Activated B cell treated with CpG ODN at 0.5 μM for 24 hours (primary cell): ENCODE data around the gene PAK2. TPM values are rescaled to one million over a fixed set of nuclear protein-coding genes. Genes with fewer than 3 reads are reported as not detected.

Experiments used
- ATAC-seq: fragments of 200-7000 bp; cut with Tn5 transposase; one replicate; pipeline ENCODE4 v1.10.0; 2021; ENCODE audit warnings: low read depth, mild to moderate bottlenecking, moderate library complexity
- CTCF ChIA-PET: fragments of 350-600 bp; sonication (Branson Sonifier 250); formaldehyde crosslinking; loops from one replicate; lab custom pipeline; 2021; ENCODE audit warnings: antibody characterized with exemption; lab: Charles Lee
- POLR2A ChIA-PET: fragments of 350-600 bp; sonication (Branson Sonifier 250); formaldehyde crosslinking; loops from one replicate; lab custom pipeline; 2021; ENCODE audit warnings: antibody characterized with exemption; lab: Charles Lee
- DNase-seq: peaks from one replicate; pipeline ENCODE4 v3.0.0; 2022
- H3K27ac Mint-ChIP-seq: one replicate; pipeline ENCODE4 v1.8.0; 2020; ENCODE audit warnings: mixed read lengths
- H3K27me3 Mint-ChIP-seq: one replicate; pipeline ENCODE4 v1.8.0; 2021; ENCODE audit warnings: mixed read lengths
- H3K36me3 Mint-ChIP-seq: one replicate; pipeline ENCODE4 v1.8.0; 2021; ENCODE audit warnings: low read depth, mixed read lengths
- H3K4me1 Mint-ChIP-seq: one replicate; pipeline ENCODE4 v1.8.0; 2021; ENCODE audit warnings: mixed read lengths
- H3K4me3 Mint-ChIP-seq: one replicate; pipeline ENCODE4 v1.8.0; 2020; ENCODE audit warnings: mild to moderate bottlenecking, mixed read lengths
- H3K9me3 Mint-ChIP-seq: one replicate; pipeline ENCODE4 v1.8.0; 2020; ENCODE audit warnings: mixed read lengths
- intact Hi-C: fragments of 100-400 bp; cut with micrococcal nuclease; formaldehyde crosslinking; loops from one replicate; pipeline ENCODE4 v1.15.1; 2024
- total RNA-seq: library from RNA; stranded (reverse); gene quantifications from 2 replicates; pipeline ENCODE4 v1.2.3, GENCODE V29; 2022
- TF ChIP-seq, protein P1 (sequence below): fragments of 200-600 bp; IDR thresholded peaks from one replicate; pipeline ENCODE4 v1.8.0; 2022; ENCODE audit warnings: antibody characterized with exemption, mild to moderate bottlenecking

The PAK2 gene
- total RNA-seq, 1 donor from 2014 or later = 87.1 TPM

GRCh38 chr3:196875258-196875657, 135.6 kb downstream of the PAK2 start:
- no peak overlapping the region for H3K4me3 Mint-ChIP-seq
- no peaks in the 10 kb centered on the region for H3K27me3 Mint-ChIP-seq
- no peak for ATAC-seq
- intact Hi-C loops = no loop called here
- no peak overlapping the region for H3K27ac Mint-ChIP-seq
- ChIA-PET CTCF (interaction anchor here (0.6 kb wide), 1 partner anchor 11 kb away, joined by 3 read pairs; no protein-coding TSS in a partner anchor), POLR2A (no interaction called here)
- TF ChIP-seq, protein P1, sequence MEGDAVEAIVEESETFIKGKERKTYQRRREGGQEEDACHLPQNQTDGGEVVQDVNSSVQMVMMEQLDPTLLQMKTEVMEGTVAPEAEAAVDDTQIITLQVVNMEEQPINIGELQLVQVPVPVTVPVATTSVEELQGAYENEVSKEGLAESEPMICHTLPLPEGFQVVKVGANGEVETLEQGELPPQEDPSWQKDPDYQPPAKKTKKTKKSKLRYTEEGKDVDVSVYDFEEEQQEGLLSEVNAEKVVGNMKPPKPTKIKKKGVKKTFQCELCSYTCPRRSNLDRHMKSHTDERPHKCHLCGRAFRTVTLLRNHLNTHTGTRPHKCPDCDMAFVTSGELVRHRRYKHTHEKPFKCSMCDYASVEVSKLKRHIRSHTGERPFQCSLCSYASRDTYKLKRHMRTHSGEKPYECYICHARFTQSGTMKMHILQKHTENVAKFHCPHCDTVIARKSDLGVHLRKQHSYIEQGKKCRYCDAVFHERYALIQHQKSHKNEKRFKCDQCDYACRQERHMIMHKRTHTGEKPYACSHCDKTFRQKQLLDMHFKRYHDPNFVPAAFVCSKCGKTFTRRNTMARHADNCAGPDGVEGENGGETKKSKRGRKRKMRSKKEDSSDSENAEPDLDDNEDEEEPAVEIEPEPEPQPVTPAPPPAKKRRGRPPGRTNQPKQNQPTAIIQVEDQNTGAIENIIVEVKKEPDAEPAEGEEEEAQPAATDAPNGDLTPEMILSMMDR = no peak
- DNase-seq = no peak
- peaks cover 28% of the 10 kb centered on the region for H3K36me3 Mint-ChIP-seq
- H3K4me1 Mint-ChIP-seq = peaks cover 24% of the 10 kb centered on the region
- no peaks in the 10 kb centered on the region for H3K9me3 Mint-ChIP-seq

Other genes with a start within 250 kb of the PAK2 start
- gene RNF168, start 236.1 kb upstream of the PAK2 start, total RNA-seq = 24.5 and 27.8 TPM in 2 replicates
- gene SMCO1, start 224.5 kb upstream of the PAK2 start, total RNA-seq = not detected in 2 replicates
- gene WDR53, start 171.3 kb upstream of the PAK2 start, total RNA-seq = 14.1 and 14.3 TPM in 2 replicates
- gene FBXO45, start 171.2 kb upstream of the PAK2 start, total RNA-seq = 5.7 and 6.5 TPM in 2 replicates
- gene NRROS, start 100.2 kb upstream of the PAK2 start, total RNA-seq = 88.5 and 92.4 TPM in 2 replicates
- gene CEP19, start 27.6 kb upstream of the PAK2 start, total RNA-seq = 4.0 and 4.1 TPM in 2 replicates
- 18.0 and 21.8 TPM in 2 replicates for gene PIGX, start 27.5 kb upstream of the PAK2 start, total RNA-seq
- gene SENP5, start 128.1 kb downstream of the PAK2 start, total RNA-seq = 35.8 and 45.2 TPM in 2 replicates
- 77.8 and 85.1 TPM in 2 replicates for gene NCBP2, start 202.7 kb downstream of the PAK2 start, total RNA-seq
- gene PIGZ, start 229.0 kb downstream of the PAK2 start, total RNA-seq = 1.8 and 2.0 TPM in 2 replicates